Measurements from ENCODE around the gene GRM2.
A peak's percentile ranks its signal among the peaks of the same experiment; 100 is the strongest.

Gene GRM2

GRCh38 chr3:51679777-51680176 lies 27.1 kb upstream of the GRM2 start:
- TF ChIP-seq CTCF (IDR thresholded peaks at IDR 0.05; ENCODE audit: control extremely low read depth, extremely low read depth, low read depth, missing control alignments), result no peak
- no peak for DNase-seq (ENCODE audit: extremely low spot score)
- ChIA-PET POLR2A (no interaction called here), CTCF (interaction anchor here (0.8 to 29.3 kb wide), 5 partner anchors 10 to 290 kb away, joined by 4 to 477 read pairs (median 8); partner anchors contain the start of gene DCAF1)

GRCh38 chr3:51680196-51680595 lies 26.7 kb upstream of the GRM2 start:
- ChIA-PET POLR2A (no interaction called here), CTCF (interaction anchor here (0.8 to 29.3 kb wide), 9 partner anchors 7 to 292 kb away, joined by 4 to 477 read pairs (median 20); partner anchors contain the start of genes DCAF1, MANF and RBM15B)
- no peak for DNase-seq (ENCODE audit: extremely low spot score)
- no peak for TF ChIP-seq CTCF (IDR thresholded peaks at IDR 0.05; ENCODE audit: control extremely low read depth, extremely low read depth, low read depth, missing control alignments)

GRCh38 chr3:51680663-51681230 lies 26.1 kb upstream of the GRM2 start:
- ChIA-PET POLR2A (no interaction called here), CTCF (interaction anchor here (0.9 to 29.3 kb wide), 24 partner anchors 8 to 1065 kb away, joined by 3 to 477 read pairs (median 9); partner anchors contain the start of genes DCAF1, MANF, RBM15B and RRP9)
- no peak for DNase-seq (ENCODE audit: extremely low spot score)
- no peak for TF ChIP-seq CTCF (IDR thresholded peaks at IDR 0.05; ENCODE audit: control extremely low read depth, extremely low read depth, low read depth, missing control alignments)

- TF ChIP-seq CTCF (IDR thresholded peaks at IDR 0.05; ENCODE audit: control extremely low read depth, extremely low read depth, low read depth, missing control alignments), result no peak
- POLR2A ChIA-PET, result no interaction called here
- no peak for DNase-seq (ENCODE audit: extremely low spot score)
- CTCF ChIA-PET, result interaction anchor here (0.9 to 29.3 kb wide), 33 partner anchors 9 to 1065 kb away, joined by 3 to 477 read pairs (median 5); partner anchors contain the start of genes DCAF1, MANF, RBM15B and RRP9
Measured at GRCh38 chr3:51681453-51681852, 25.4 kb upstream of the GRM2 start.

- CTCF ChIA-PET, result interaction anchor here (0.6 to 29.3 kb wide), 48 partner anchors 9 to 1112 kb away, joined by 3 to 477 read pairs (median 4); partner anchors contain the start of genes DCAF1, MANF, RBM15B and RRP9
- POLR2A ChIA-PET, result interaction anchor here (0.7 kb wide), 1 partner anchor 182 kb away, joined by 9 read pairs; the partner anchor contains the start of gene DCAF1
- TF ChIP-seq CTCF (IDR thresholded peaks at IDR 0.05; ENCODE audit: control extremely low read depth, extremely low read depth, low read depth, missing control alignments), result peak; percentile 78
- peak; percentile 89 for DNase-seq (ENCODE audit: extremely low spot score)
Measured at GRCh38 chr3:51682079-51682478, 24.8 kb upstream of the GRM2 start.

GRCh38 chr3:51682526-51682925 lies 24.3 kb upstream of the GRM2 start:
- ChIA-PET POLR2A (interaction anchor here (0.7 kb wide), 1 partner anchor 182 kb away, joined by 9 read pairs; the partner anchor contains the start of gene DCAF1), CTCF (interaction anchor here (0.6 to 29.3 kb wide), 46 partner anchors 9 to 1112 kb away, joined by 3 to 477 read pairs (median 4); partner anchors contain the start of genes DCAF1, MANF, RBM15B and RRP9)
- no peak for TF ChIP-seq CTCF (IDR thresholded peaks at IDR 0.05; ENCODE audit: control extremely low read depth, extremely low read depth, low read depth, missing control alignments)
- DNase-seq (ENCODE audit: extremely low spot score), result no peak

Measured in GM10248 (cell line).